K562 (cell line): ENCODE measurements around the gene SMAD7.

Experiments used
- CREM ChIP-seq: IDR thresholded peaks from 2 replicates; pipeline ENCODE4 v1.6.1; 2014; ENCODE audit warnings: antibody characterized with exemption, low read depth
- CTCF ChIP-seq, 3 experiments: IDR thresholded peaks in 2 of 3; conservative IDR thresholded peaks in 1 of 3; 2 replicates each; pipeline ENCODE4 v1.5.1; 2011 to 2012; ENCODE audit warnings: low read length in 3 of 3, mild to moderate bottlenecking in 3 of 3, control low read depth in 2 of 3, improper control_type of control experiment in 1 of 3, inconsistent platforms in 1 of 3, low read depth in 1 of 3, mixed read lengths in 1 of 3, moderate library complexity in 1 of 3; ENCODE audit not compliant: insufficient read depth in 2 of 3
- E2F6 ChIP-seq, 2 experiments: IDR thresholded peaks; 2 replicates each; pipeline ENCODE4 v1.6.1; 2011; ENCODE audit warnings: borderline replicate concordance in 1 of 2, control low read depth in 1 of 2, low read depth in 1 of 2, low read length in 1 of 2, mild to moderate bottlenecking in 1 of 2, mixed read lengths in 1 of 2, moderate library complexity in 1 of 2; ENCODE audit not compliant: insufficient read depth in 1 of 2, insufficient read length in 1 of 2, poor library complexity in 1 of 2, severe bottlenecking in 1 of 2; ENCODE audit errors: extremely low read depth in 1 of 2
- EHMT2 ChIP-seq: fragments of 450-650 bp; IDR thresholded peaks from 2 replicates; pipeline ENCODE4 v1.6.1; 2018; ENCODE audit warnings: antibody characterized with exemption
- EZH2 ChIP-seq: IDR thresholded peaks from 2 replicates; pipeline ENCODE4 v1.6.1; 2012; ENCODE audit warnings: low read depth, mild to moderate bottlenecking, inconsistent platforms, low read length, borderline replicate concordance
- FOXP1 ChIP-seq: sonication (generic); formaldehyde crosslinking; IDR thresholded peaks from 2 replicates; pipeline ENCODE4 v1.8.0; 2022; ENCODE audit warnings: mild to moderate bottlenecking, missing genetic modification reagents
- MAZ ChIP-seq, 2 experiments: fragments of 450-650 bp in 1 of 2; sonication (generic) in 1 of 2; formaldehyde crosslinking; IDR thresholded peaks in 1 of 2; conservative IDR thresholded peaks in 1 of 2; 2 replicates each; pipeline versions ENCODE4 v1.4.0 to v1.5.0; 2020; ENCODE audit warnings: mild to moderate bottlenecking in 1 of 2, missing genetic modification reagents in 1 of 2
- NR2C2 ChIP-seq, 2 experiments: fragments of 200-800 bp in 1 of 2; sonication (Bioruptor generic) in 1 of 2; sonication (generic) in 1 of 2; formaldehyde crosslinking in 1 of 2; IDR thresholded peaks; 2 replicates each; pipeline versions ENCODE4 v1.6.1 to v1.8.0; 2016 to 2022; ENCODE audit warnings: mild to moderate bottlenecking in 1 of 2, missing compliant biosample characterization in 1 of 2, missing genetic modification characterization in 1 of 2, missing genetic modification reagents in 1 of 2
- POLR2AphosphoS5 ChIP-seq: IDR thresholded peaks from 2 replicates; pipeline ENCODE4 v1.6.1; 2011; ENCODE audit warnings: mild to moderate bottlenecking, low read depth, low read length, moderate library complexity; ENCODE audit not compliant: control insufficient read depth, insufficient read depth
- TCF7 ChIP-seq: sonication (generic); IDR thresholded peaks from 2 replicates; pipeline ENCODE4 v1.6.1; 2016; ENCODE audit warnings: antibody characterized with exemption, borderline replicate concordance
- ZBED1 ChIP-seq: IDR thresholded peaks from 2 replicates; pipeline ENCODE4 v1.6.1; 2014
- ZBTB17 ChIP-seq: fragments of 450-650 bp; formaldehyde crosslinking; IDR thresholded peaks from 2 replicates; pipeline ENCODE4 v1.4.0; 2020; ENCODE audit warnings: mild to moderate bottlenecking
- ZNF354B ChIP-seq: fragments of 250-450 bp; sonication (Bioruptor Pico); IDR thresholded peaks from 2 replicates; pipeline ENCODE4 v1.4.0; 2020
- ZNF436 ChIP-seq: fragments of 250-450, 450-650 bp; sonication (Bioruptor Pico); formaldehyde crosslinking; IDR thresholded peaks from 2 replicates; pipeline ENCODE4 v1.7.0; 2020; ENCODE audit warnings: mild to moderate bottlenecking

DNA sequence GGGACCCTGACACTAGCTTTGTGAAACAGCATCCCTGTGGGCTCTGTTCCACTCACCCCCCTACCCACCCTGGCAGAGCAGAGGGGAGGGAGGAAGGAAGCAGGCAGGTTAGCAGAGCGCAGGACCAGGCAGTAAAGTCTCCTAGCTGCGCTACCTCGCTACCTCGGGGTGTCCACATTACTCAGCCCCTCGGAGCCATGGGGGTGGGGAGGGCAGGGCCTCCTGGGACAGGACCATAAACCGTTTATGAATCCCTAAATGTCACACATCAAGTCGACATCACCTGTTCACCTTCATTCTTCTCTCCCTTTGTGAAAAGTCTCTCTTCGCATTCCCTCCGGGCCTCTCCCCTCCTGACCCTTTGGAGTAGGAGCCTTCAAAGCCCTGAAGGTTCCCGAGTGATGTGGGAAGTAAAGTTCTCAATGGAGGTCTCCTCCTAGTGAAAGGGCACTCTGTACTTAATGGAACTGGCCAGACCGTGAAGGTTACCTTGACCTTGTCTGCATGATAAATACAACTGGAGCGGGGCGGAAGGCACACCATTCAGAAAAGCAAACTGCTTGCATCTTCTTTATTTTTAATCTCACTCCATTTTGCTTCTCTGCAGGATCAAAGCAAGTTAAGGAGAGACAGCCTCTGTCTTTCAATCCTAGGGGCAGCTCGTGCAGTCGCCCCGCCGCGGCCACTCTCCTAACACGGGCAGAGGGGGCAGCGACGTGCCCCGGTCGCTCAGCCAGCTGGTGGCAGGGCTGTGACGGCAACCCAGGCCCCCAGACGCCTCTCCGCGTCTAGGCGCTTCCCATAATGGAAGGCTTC is 23.7 kb upstream of the SMAD7 start:
- TF ChIP-seq MAZ (CRISPR knock-in tag; conservative IDR thresholded peaks at IDR 0.05 in 1 of 2, IDR thresholded peaks at IDR 0.05 in 1 of 2), result no peak
- no peak for TF ChIP-seq NR2C2 (CRISPR knock-in tag; IDR thresholded peaks at IDR 0.05)
- no peak for TF ChIP-seq NR2C2 (tag; IDR thresholded peaks at IDR 0.05)
- no peak for TF ChIP-seq ZBED1
- TF ChIP-seq ZBTB17 (CRISPR knock-in tag), result no peak
- TF ChIP-seq FOXP1 (CRISPR knock-in tag), result no peak
- TF ChIP-seq EZH2, result no peak
- TF ChIP-seq POLR2AphosphoS5, result no peak
- TF ChIP-seq CTCF (IDR thresholded peaks at IDR 0.05 in 2 of 3, conservative IDR thresholded peaks at IDR 0.05 in 1 of 3; ENCODE audit: insufficient read depth in 2 of 3, low read depth in 1 of 3, low read length in 3 of 3), result peak in 1 of 3 experiments; percentile 11; a peak in 1 of 6 replicates
- no peak for TF ChIP-seq TCF7
- TF ChIP-seq EHMT2, result no peak
- no peak for TF ChIP-seq ZNF436 (CRISPR knock-in tag)
- no peak for TF ChIP-seq E2F6 (IDR thresholded peaks at IDR 0.05; ENCODE audit: borderline replicate concordance in 1 of 2, extremely low read depth in 1 of 2, insufficient read depth in 1 of 2, insufficient read length in 1 of 2, low read depth in 1 of 2, low read length in 1 of 2, poor library complexity in 1 of 2, severe bottlenecking in 1 of 2)
- TF ChIP-seq ZNF354B (CRISPR knock-in tag), result no peak
- TF ChIP-seq CREM, result no peak
